Psoas muscle (tissue), 8 donors: ENCODE data around the gene C20orf202. TPM values are rescaled to one million over a fixed set of nuclear protein-coding genes. Genes with fewer than 3 reads are reported as not detected.

Experiments
- ATAC-seq, 4 donors: fragments of 200-7000 bp; cut with Tn5 transposase; one replicate each; pipeline ENCODE4 v1.9.1; 2020; ENCODE audit warnings: moderate library complexity in 3 of 4, mild to moderate bottlenecking in 2 of 4
- DNase-seq, 2 donors: peaks; one replicate each; pipeline ENCODE4 v3.0.0-alpha.2; 2020
- H3K27ac ChIP-seq: fragments of 200-600 bp; one replicate; pipeline ENCODE4 v1.8.0; 2022
- H3K27me3 ChIP-seq, 3 donors: fragments of 200-600 bp in 1 of 3; one replicate each; pipeline versions ENCODE4 v1.6.1 to v1.8.0; 2013 to 2022; ENCODE audit warnings: low read length in 2 of 3, mild to moderate bottlenecking in 2 of 3, moderate library complexity in 1 of 3; ENCODE audit not compliant: insufficient read depth in 3 of 3
- H3K36me3 ChIP-seq, 2 donors: fragments of 200-600 bp in 1 of 2; one replicate each; pipeline versions ENCODE4 v1.6.1 to v1.8.0; 2013 to 2022; ENCODE audit warnings: low read depth in 1 of 2, mild to moderate bottlenecking in 1 of 2, moderate library complexity in 1 of 2; ENCODE audit not compliant: insufficient read depth in 1 of 2
- H3K4me1 ChIP-seq: fragments of 200-600 bp; one replicate; pipeline ENCODE4 v1.8.0; 2022
- H3K4me3 ChIP-seq: fragments of 200-600 bp; one replicate; pipeline ENCODE4 v1.8.0; 2022; ENCODE audit warnings: mild to moderate bottlenecking
- H3K9me3 ChIP-seq: fragments of 200-600 bp; one replicate; pipeline ENCODE4 v1.8.0; 2022
- WGBS, 3 donors: extraction: QIAGEN DNeasy Blood & Tissue Kit; methylation state at CpG; one replicate each; pipeline versions ENCODE4 v1.1.6 to v1.1.7; 2013; 5-methylcytosine and 5-hydroxymethylcytosine counted together
- intact Hi-C, 2 donors: fragments of 100-400 bp; cut with DNase I; formaldehyde crosslinking; loops; one replicate each; pipeline versions ENCODE4 v1.11.0 to v1.14.2; 2022
- polyA plus RNA-seq, 3 donors: library from polyadenylated mRNA; stranded (reverse); fragments of 200-250 nt; gene quantifications; one replicate each; pipeline ENCODE4 v1.2.3, GENCODE V29; 2013
- total RNA-seq, 4 donors: library from RNA; stranded (reverse); fragmentation: NEBNext Ultra II Directional in 2 of 4; extraction: Animal tissue kit (Norgen Biotek cat#: 25700) in 2 of 4; gene quantifications; one replicate each; pipeline versions ENCODE4 v1.2.1 to v1.2.4, GENCODE V29; 2021 to 2023
- TF ChIP-seq, protein P1 (sequence below): fragments of 200-600 bp; IDR thresholded peaks from one replicate; pipeline ENCODE4 v1.8.0; 2022; ENCODE audit warnings: antibody characterized with exemption
- donor health status: healthy with polysubstance abuse.
- donor health status: DM: no; HTN: no; CAD: no; lungs with moderate emphysema.
- donor health status: Bipolar disorder and iron deficiency.
- donor health status: healthy.
- donor health status: DM: yes; HTN: yes; CAD: no.
- donor health status: DM: no; HTN: no; CAD: no.
- donor health status: DM: no; HTN: no; CAD: no.
- donor health status: DM: yes; HTN: yes; CAD: no.

The C20orf202 gene
- total and polyA plus RNA-seq, 7 donors, result 0.05 to 0.32 (median 0.12) TPM; not detected in 1

DNA sequence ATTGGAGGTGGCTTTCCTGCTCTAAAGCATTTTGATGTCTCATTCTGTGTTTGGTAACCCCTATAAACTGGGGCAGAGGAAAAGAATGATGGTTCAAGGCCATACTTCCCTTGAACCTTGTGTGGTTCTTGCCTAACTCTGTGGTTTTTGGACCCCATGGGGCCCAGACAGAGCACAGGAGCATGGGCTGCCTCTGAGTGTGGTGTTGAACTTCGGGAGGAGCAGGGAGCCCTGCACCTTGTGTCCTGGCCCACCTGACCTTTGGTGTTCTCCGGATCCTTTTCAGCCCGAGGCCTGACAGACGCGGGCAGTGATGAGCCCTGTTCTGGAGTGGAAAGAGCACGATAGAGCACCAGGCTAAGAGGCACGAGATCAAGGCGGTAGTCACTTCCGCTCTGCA, 37.3 kb upstream of the C20orf202 start:
- 96 to 97% (median 96%) methylated on average over 9 of the region's 9 CpGs for WGBS, 3 donors
- H3K36me3 ChIP-seq, result peaks cover 19 to 99% of the 10 kb centered on the region in 2 donors
- no peaks in the 10 kb centered on the region for H3K27me3 ChIP-seq
- TF ChIP-seq, protein P1, sequence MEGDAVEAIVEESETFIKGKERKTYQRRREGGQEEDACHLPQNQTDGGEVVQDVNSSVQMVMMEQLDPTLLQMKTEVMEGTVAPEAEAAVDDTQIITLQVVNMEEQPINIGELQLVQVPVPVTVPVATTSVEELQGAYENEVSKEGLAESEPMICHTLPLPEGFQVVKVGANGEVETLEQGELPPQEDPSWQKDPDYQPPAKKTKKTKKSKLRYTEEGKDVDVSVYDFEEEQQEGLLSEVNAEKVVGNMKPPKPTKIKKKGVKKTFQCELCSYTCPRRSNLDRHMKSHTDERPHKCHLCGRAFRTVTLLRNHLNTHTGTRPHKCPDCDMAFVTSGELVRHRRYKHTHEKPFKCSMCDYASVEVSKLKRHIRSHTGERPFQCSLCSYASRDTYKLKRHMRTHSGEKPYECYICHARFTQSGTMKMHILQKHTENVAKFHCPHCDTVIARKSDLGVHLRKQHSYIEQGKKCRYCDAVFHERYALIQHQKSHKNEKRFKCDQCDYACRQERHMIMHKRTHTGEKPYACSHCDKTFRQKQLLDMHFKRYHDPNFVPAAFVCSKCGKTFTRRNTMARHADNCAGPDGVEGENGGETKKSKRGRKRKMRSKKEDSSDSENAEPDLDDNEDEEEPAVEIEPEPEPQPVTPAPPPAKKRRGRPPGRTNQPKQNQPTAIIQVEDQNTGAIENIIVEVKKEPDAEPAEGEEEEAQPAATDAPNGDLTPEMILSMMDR, result no peak
- intact Hi-C loops, result no loop called here
- H3K27ac ChIP-seq, result no peak overlapping the region
- no peaks in the 10 kb centered on the region for H3K9me3 ChIP-seq
- no peaks in the 10 kb centered on the region for H3K4me1 ChIP-seq
- H3K4me3 ChIP-seq, result no peak overlapping the region
- ATAC-seq (no peak), DNase-seq (no peak)

DNA sequence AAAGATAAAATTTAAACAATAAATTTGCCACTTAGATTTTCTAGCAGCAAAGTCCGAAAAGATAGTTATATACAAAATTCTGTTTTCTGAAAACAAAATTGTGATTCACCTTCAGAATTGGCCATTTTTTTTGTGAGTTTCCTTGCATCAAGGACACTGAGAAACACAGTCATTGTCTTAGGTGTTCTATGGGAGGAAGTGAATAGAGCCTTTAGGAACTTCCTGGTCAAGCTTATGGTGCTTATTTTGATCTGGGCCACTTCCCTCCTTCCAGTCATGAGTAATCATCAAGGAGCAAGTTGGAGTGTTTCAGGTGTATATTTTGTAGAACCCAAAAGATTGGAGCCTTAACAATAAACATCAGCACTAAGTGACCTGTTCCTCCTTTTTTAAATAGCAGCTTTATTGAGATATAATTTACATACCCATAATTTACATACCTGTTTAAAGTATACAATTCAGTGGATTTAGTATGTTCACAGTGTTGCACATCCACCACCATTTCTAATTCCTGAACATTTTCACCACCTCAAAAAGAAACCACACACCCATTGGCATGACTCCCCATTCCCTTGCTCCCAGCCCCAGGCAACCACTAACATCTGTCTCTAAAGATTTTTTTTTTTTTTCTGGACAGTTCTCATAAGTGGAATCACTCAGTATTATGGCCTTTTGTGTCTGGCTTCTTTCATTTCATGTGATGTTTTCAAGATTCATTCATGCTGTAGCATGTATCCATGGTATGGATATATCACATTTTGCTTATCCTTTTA, 36.1 kb upstream of the C20orf202 start:
- intact Hi-C loops, result no loop called here
- Histone ChIP-seq H3K27ac (no peak overlapping the region), H3K4me3 (no peak overlapping the region), H3K27me3 (no peaks in the 10 kb centered on the region), H3K9me3 (no peaks in the 10 kb centered on the region), H3K36me3 (peaks cover 23 to 100% of the 10 kb centered on the region in 2 donors), H3K4me1 (no peaks in the 10 kb centered on the region)
- ATAC-seq (no peak), DNase-seq (no peak)
- WGBS, 3 donors, result 91 to 94% (median 91%) methylated on average over 1 of the region's 1 CpG
- TF ChIP-seq, protein P1, result no peak

GRCh38 chr20:1169224-1169623, 34.0 kb upstream of the C20orf202 start:
- Histone ChIP-seq H3K27ac (no peak overlapping the region), H3K4me3 (no peak overlapping the region), H3K27me3 (no peaks in the 10 kb centered on the region), H3K4me1 (no peaks in the 10 kb centered on the region), H3K36me3 (peaks cover 19 to 97% of the 10 kb centered on the region in 2 donors), H3K9me3 (no peaks in the 10 kb centered on the region)
- WGBS, 3 donors, result 92 to 96% (median 93%) methylated on average over 5 of the region's 5 CpGs
- DNase-seq, result no peak
- intact Hi-C loops, result no loop called here
- TF ChIP-seq, protein P1, result no peak
- no peak for ATAC-seq

GRCh38 chr20:1171461-1172093, 31.7 kb upstream of the C20orf202 start:
- Histone ChIP-seq H3K4me1 (no peaks in the 10 kb centered on the region), H3K27me3 (no peaks in the 10 kb centered on the region), H3K27ac (no peak overlapping the region), H3K36me3 (peaks cover 12 to 92% of the 10 kb centered on the region in 2 donors), H3K4me3 (no peak overlapping the region), H3K9me3 (no peaks in the 10 kb centered on the region)
- DNase-seq (no peak), ATAC-seq (no peak)
- intact Hi-C loops, result no loop called here
- WGBS, 3 donors, result 49 to 56% (median 55%) methylated on average over 4 of the region's 4 CpGs
- TF ChIP-seq, protein P1, result no peak
